ENCODE measurements around the gene MEF2D. TPM values are rescaled to one million over a fixed set of nuclear protein-coding genes. Genes with fewer than 3 reads are reported as not detected.

Gene MEF2D
- total RNA-seq, 4 donors from 2014 or later = 8.4 to 101 (median 35.1) TPM

DNA sequence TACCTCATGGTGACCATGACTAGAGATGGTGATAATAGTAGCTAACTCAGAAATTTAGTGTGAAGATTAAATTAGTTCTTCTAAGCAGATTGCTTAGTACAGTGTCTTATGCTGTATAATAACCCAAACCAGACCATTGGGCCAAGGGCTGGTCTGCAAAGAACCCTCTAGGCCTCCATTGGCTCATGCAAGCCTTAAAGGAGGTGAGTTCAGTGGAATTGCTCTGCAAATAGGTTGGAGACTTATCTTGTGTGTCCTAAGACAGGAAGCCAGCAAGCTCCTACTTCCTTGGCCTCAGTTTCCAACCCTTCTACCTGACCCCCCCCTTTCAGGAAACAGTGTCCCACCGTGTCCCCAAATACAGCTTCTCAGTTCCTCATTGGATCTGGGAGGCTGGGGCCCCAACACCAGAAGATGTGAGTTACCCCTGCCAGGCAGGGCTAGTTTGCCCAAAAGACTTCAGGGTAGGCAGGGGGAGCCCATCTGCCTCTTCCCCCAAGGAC is 1.9 kb upstream of the MEF2D start:
- Histone ChIP-seq H3K27ac (peak overlapping the region; percentile 100), H3K9me3 (no peaks in the 10 kb centered on the region), H3K36me3 (no peaks in the 10 kb centered on the region), H3K4me1 (peaks cover 17 to 18% of the 10 kb centered on the region in 2 donors), H3K27me3 (no peaks in the 10 kb centered on the region), H3K4me3 (no peak overlapping the region)
- intact Hi-C loops (cut with DNase I; ENCODE audit: low total_unique reads) = no loop called here
- TF ChIP-seq CTCF (IDR thresholded peaks at IDR 0.05) = peak in 1 of 4 experiments; percentile 6
- no peak for TF ChIP-seq POLR2A (IDR thresholded peaks at IDR 0.05)
- DNase-seq = no peak

- TF ChIP-seq POLR2A (IDR thresholded peaks at IDR 0.05) (peak; percentile 28 to 99), CTCF (IDR thresholded peaks at IDR 0.05) (peak; percentile 40 to 57 (median 48))
- no peaks in the 10 kb centered on the region for H3K36me3 ChIP-seq
- H3K27me3 ChIP-seq = no peaks in the 10 kb centered on the region
- intact Hi-C loops (cut with DNase I; ENCODE audit: low total_unique reads) = no loop called here
- peak overlapping the region; percentile 100 for H3K27ac ChIP-seq
- H3K4me1 ChIP-seq = peaks cover 17 to 18% of the 10 kb centered on the region in 2 donors
- H3K9me3 ChIP-seq = no peaks in the 10 kb centered on the region
- DNase-seq = peak; percentile 94 to 95
- H3K4me3 ChIP-seq = peak overlapping the region; percentile 84 to 93
These were observed 375 bp upstream of the MEF2D start for GRCh38 chr1:156500793-156501506.

DNA sequence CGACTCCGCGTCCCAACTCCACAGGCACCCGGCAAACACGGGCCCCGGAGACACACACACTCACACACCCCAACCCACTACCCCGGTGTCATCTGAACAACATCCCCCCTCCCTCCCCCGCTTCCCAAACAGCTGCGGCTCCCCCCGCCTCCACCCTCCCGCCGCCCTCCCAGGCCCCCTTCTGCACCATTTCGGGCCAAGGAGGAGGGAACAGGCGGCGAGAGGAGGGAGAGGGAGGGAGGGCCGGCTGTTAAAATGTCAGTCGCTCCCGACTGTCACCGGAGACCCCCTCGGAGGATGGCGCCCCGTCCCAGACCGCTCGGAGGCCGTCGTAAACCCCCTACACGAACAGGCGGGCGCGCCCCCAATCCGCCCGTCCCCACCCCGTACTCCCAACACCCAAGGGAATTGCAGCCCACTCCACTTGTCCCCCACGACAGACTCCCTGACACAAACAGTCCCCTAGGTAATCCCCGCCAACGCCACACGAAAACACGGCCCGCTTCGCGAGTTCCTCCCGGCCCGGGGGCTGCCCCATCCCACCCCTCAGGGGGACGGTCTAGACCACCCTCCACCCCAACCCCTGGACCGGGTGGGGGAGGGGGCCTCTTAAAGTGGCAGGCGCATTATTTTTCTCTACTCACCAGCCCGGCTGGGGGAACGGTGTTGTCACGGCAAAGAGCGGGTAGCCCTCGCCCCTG is 583 bp downstream of the MEF2D start:
- no peak for TF ChIP-seq CTCF (IDR thresholded peaks at IDR 0.05)
- peak; percentile 72 to 74 for DNase-seq
- no peaks in the 10 kb centered on the region for H3K9me3 ChIP-seq
- H3K27ac ChIP-seq = peak overlapping the region; percentile 100
- no peaks in the 10 kb centered on the region for H3K27me3 ChIP-seq
- intact Hi-C loops (cut with DNase I; ENCODE audit: low total_unique reads) = no loop called here
- H3K4me3 ChIP-seq = peak overlapping the region; percentile 84 to 93
- H3K4me1 ChIP-seq = peaks cover 17 to 24% of the 10 kb centered on the region in 2 donors
- no peaks in the 10 kb centered on the region for H3K36me3 ChIP-seq

DNA sequence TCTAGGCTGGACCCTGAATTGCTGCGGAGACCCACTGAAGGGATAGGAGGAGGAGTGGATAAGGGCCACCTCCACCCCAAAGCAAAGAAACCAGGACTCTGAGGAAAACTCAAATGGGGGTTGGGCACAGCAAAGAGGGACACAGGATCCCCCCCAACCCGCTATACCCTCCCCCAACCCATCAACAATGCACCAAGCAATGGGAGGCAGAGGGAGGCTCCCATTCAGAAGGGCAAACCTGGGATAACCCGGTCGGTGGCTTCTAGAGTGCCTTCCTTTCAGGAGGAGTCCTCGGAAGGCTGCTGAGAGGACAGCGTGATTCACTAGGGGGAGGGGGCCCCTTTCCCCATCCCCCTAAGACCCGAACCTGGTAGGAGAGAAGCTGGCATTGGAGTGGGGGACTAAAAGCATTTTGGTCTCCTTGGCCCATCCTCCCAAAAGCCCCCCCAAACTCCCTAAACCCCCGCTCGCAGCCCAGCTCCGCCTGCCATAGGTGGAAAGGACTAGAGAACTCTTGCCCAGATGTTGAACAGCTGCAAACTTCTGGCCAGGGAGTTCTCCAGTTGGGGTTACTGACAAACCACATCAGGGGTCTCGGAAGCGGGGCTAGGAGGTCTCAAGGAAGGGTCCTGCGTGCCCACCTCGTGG is 1.3 kb downstream of the MEF2D start:
- intact Hi-C loops (cut with DNase I; ENCODE audit: low total_unique reads) = no loop called here
- TF ChIP-seq POLR2A (IDR thresholded peaks at IDR 0.05) (no peak), CTCF (IDR thresholded peaks at IDR 0.05) (no peak)
- no peaks in the 10 kb centered on the region for H3K36me3 ChIP-seq
- no peak for DNase-seq
- peak overlapping the region; percentile 100 for H3K27ac ChIP-seq
- peak overlapping the region; percentile 84 to 93 for H3K4me3 ChIP-seq
- no peaks in the 10 kb centered on the region for H3K9me3 ChIP-seq
- no peaks in the 10 kb centered on the region for H3K27me3 ChIP-seq
- H3K4me1 ChIP-seq = peaks cover 14 to 24% of the 10 kb centered on the region in 2 donors

Data from uterus (tissue), 4 donors.